Gastrocnemius medialis (tissue), 4 donors: Measurements from ENCODE around the gene IGFBP2.

Experiments
- CTCF ChIP-seq, 5 experiments: fragments of 450-650 bp in 3 of 5; fragments of 200-600 bp in 2 of 5; sonication (generic) in 2 of 5; IDR thresholded peaks in 4 of 5; conservative IDR thresholded peaks in 1 of 5; 1 replicate in 4 of 5; 2 replicates in 1 of 5; pipeline ENCODE4 v1.5.1; 2016 to 2019; ENCODE audit warnings: antibody characterized with exemption in 5 of 5, mild to moderate bottlenecking in 3 of 5, moderate library complexity in 3 of 5
- POLR2A ChIP-seq, 2 donors: fragments of 450-650 bp; IDR thresholded peaks; one replicate each; pipeline ENCODE4 v1.6.1; 2017; ENCODE audit warnings: antibody characterized with exemption in 2 of 2, mild to moderate bottlenecking in 2 of 2, moderate library complexity in 2 of 2

DNA sequence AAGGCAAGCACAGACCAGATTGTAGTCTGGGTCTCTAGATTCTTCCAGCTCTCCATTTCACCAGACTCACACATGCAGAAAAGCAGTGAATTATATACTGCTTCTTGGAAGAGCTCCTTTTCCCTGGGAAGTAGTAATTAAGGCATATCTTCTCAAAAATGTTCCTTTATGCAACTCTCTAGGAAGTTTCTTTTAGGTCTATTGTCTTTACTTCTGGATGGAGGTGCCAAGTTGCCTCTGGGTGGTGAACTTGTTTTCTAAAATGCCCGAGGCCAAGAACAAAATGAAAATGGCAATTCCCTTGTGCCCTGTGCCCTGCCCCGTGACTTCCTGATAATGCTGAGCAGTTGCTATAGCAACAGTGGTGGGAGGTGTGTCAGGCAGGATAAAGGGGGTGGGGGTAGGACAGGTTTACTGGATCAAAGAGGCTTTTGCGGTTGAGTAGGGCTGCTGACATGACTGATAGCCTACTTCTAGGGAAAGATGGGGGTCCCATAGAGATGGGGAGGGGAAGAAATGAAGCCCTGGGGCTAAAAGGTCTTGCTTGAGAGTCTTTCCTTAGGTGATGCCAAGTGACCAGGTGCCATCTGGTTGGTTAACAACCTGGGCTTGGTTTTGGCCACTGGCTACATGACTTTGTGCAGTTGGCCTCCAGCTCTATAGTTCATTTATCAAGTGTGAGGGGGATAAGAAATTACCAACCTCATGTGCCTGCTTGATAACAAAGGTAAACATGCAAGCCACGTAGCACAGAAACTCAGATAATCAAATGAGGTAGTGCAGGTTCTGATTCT, 11.8 kb downstream of the IGFBP2 start:
- TF ChIP-seq POLR2A (IDR thresholded peaks at IDR 0.05) = no peak
- no peak for TF ChIP-seq CTCF (IDR thresholded peaks at IDR 0.05 in 4 of 5, conservative IDR thresholded peaks at IDR 0.05 in 1 of 5)
